Gastroesophageal sphincter (tissue), 4 donors: ENCODE data around the gene PODN. TPM values are rescaled to one million over a fixed set of nuclear protein-coding genes. Genes with fewer than 3 reads are reported as not detected.

Source experiments
- ATAC-seq: fragments of 150-250 bp; one replicate; pipeline ENCODE4 v1.9.1; 2016; ENCODE audit warnings: mild to moderate bottlenecking, moderate library complexity
- H3K27ac ChIP-seq, 4 donors: fragments of 200-600 bp; sonication (generic) in 3 of 4; 1 replicate in 3 of 4; 2 replicates in 1 of 4; pipeline ENCODE4 v1.5.1; 2016 to 2019
- H3K27me3 ChIP-seq: fragments of 200-600 bp; sonication (generic); one replicate; pipeline ENCODE4 v1.5.1; 2019
- H3K36me3 ChIP-seq, 2 donors: fragments of 200-600 bp; sonication (generic); one replicate each; pipeline ENCODE4 v1.5.1; 2019; ENCODE audit warnings: control low read depth in 1 of 2
- H3K4me1 ChIP-seq, 3 donors: fragments of 200-600 bp; sonication (generic); 1 replicate in 2 of 3; 2 replicates in 1 of 3; pipeline ENCODE4 v1.5.1; 2016 to 2019; ENCODE audit warnings: control low read depth in 2 of 3
- H3K4me3 ChIP-seq, 2 donors: fragments of 200-600 bp; sonication (generic); one replicate each; pipeline ENCODE4 v1.5.1; 2019; ENCODE audit warnings: mild to moderate bottlenecking in 1 of 2, moderate library complexity in 1 of 2
- H3K9me3 ChIP-seq, 3 donors: fragments of 200-600 bp; sonication (generic); one replicate each; pipeline ENCODE4 v1.5.1; 2017 to 2019; ENCODE audit warnings: control low read depth in 2 of 3
- CTCF ChIP-seq, 4 experiments: fragments of 200-600 bp in 2 of 4; fragments of 450-650 bp in 2 of 4; sonication (generic) in 1 of 4; IDR thresholded peaks; one replicate each; pipeline ENCODE4 v1.5.1; 2017 to 2019; ENCODE audit warnings: antibody characterized with exemption in 4 of 4, mild to moderate bottlenecking in 2 of 4, moderate library complexity in 2 of 4
- EP300 ChIP-seq: sonication (generic); formaldehyde crosslinking; IDR thresholded peaks from one replicate; pipeline ENCODE4 v1.6.1; 2017; ENCODE audit warnings: antibody characterized with exemption, mild to moderate bottlenecking
- POLR2A ChIP-seq, 2 donors: fragments of 450-650 bp; IDR thresholded peaks; one replicate each; pipeline ENCODE4 v1.6.1; 2017; ENCODE audit warnings: antibody characterized with exemption in 2 of 2, mild to moderate bottlenecking in 2 of 2, moderate library complexity in 1 of 2
- POLR2AphosphoS5 ChIP-seq: sonication (generic); formaldehyde crosslinking; IDR thresholded peaks from one replicate; pipeline ENCODE4 v1.6.1; 2017; ENCODE audit warnings: antibody characterized with exemption
- WGBS, 2 donors: methylation state at CpG; one replicate each; pipeline ENCODE4 v1.1.5; 2018; ENCODE audit warnings: low coverage in 1 of 2; 5-methylcytosine and 5-hydroxymethylcytosine counted together
- total RNA-seq, 4 donors: library from RNA; depleted of rRNA; stranded (reverse); fragments of >200 nt; gene quantifications; one replicate each; pipeline ENCODE4 v1.1.0, GENCODE V29; 2016

The PODN gene
- total RNA-seq, 4 donors from 2014 or later, result 60.4 to 170 (median 125) TPM

- no peak for ATAC-seq
- H3K27me3 ChIP-seq, result no peaks in the 10 kb centered on the region
- H3K4me3 ChIP-seq, result no peak overlapping the region
- TF ChIP-seq POLR2AphosphoS5, result no peak
- TF ChIP-seq CTCF (IDR thresholded peaks at IDR 0.05), result peak in 1 of 4 experiments; percentile 30
- TF ChIP-seq EP300, result no peak
- TF ChIP-seq POLR2A (IDR thresholded peaks at IDR 0.05), result no peak
- H3K9me3 ChIP-seq, result no peaks in the 10 kb centered on the region
- H3K4me1 ChIP-seq, result peaks cover 0 to 73% (median 11%) of the 10 kb centered on the region in 3 donors
- H3K36me3 ChIP-seq, result no peaks in the 10 kb centered on the region
- H3K27ac ChIP-seq, result peak overlapping the region in 3 of 4 donors; percentile 2 to 78 (median 68)
- 24 to 90% methylated on average over 2 to 3 of the region's 10 CpGs for WGBS, 2 donors
Measured at GRCh38 chr1:53125623-53126360, 63.8 kb downstream of the PODN start.

- Histone ChIP-seq H3K36me3 (no peaks in the 10 kb centered on the region), H3K4me1 (peaks cover 0 to 73% (median 11%) of the 10 kb centered on the region in 3 donors), H3K27me3 (no peaks in the 10 kb centered on the region), H3K4me3 (no peak overlapping the region), H3K9me3 (no peaks in the 10 kb centered on the region), H3K27ac (peak overlapping the region in 3 of 4 donors; percentile 2 to 78 (median 68))
- no peak for ATAC-seq
- 43% methylated on average over 1 of the region's 1 CpG; no CpG with 5 or more reads in 1 of the 2 donors for WGBS, 2 donors
- TF ChIP-seq CTCF (IDR thresholded peaks at IDR 0.05), result no peak
- TF ChIP-seq EP300, result no peak
- TF ChIP-seq POLR2A (IDR thresholded peaks at IDR 0.05), result no peak
- no peak for TF ChIP-seq POLR2AphosphoS5
Measured at GRCh38 chr1:53126495-53126894, 64.5 kb downstream of the PODN start.

- no peak for ATAC-seq
- no peaks in the 10 kb centered on the region for H3K9me3 ChIP-seq
- no peaks in the 10 kb centered on the region for H3K36me3 ChIP-seq
- 83 to 90% methylated on average over 1 to 2 of the region's 5 CpGs for WGBS, 2 donors
- peaks cover 0 to 64% (median 6%) of the 10 kb centered on the region in 3 donors for H3K4me1 ChIP-seq
- TF ChIP-seq CTCF (IDR thresholded peaks at IDR 0.05) (no peak), POLR2A (IDR thresholded peaks at IDR 0.05) (no peak), POLR2AphosphoS5 (no peak), EP300 (no peak)
- H3K4me3 ChIP-seq, result no peak overlapping the region
- H3K27me3 ChIP-seq, result no peaks in the 10 kb centered on the region
- peak overlapping the region in 1 of 4 donors; percentile 17 for H3K27ac ChIP-seq
Measured at GRCh38 chr1:53127546-53127945, 65.5 kb downstream of the PODN start.

- Histone ChIP-seq H3K36me3 (no peaks in the 10 kb centered on the region), H3K4me1 (peaks cover 0 to 56% (median 6%) of the 10 kb centered on the region in 3 donors), H3K4me3 (no peak overlapping the region), H3K9me3 (no peaks in the 10 kb centered on the region), H3K27ac (no peak overlapping the region), H3K27me3 (no peaks in the 10 kb centered on the region)
- no CpG with 5 or more reads among the region's 4 CpGs for WGBS, 2 donors
- TF ChIP-seq POLR2A (IDR thresholded peaks at IDR 0.05), result no peak
- no peak for TF ChIP-seq CTCF (IDR thresholded peaks at IDR 0.05)
- no peak for TF ChIP-seq POLR2AphosphoS5
- TF ChIP-seq EP300, result no peak
- no peak for ATAC-seq
Measured at GRCh38 chr1:53128401-53128800, 66.4 kb downstream of the PODN start.
